GM23248 (cell line): Measurements from ENCODE around the gene GRAMD1B.

Experiments
- EZH2 ChIP-seq: fragments of 200-600 bp; sonication (generic); IDR thresholded peaks from 2 replicates; pipeline ENCODE4 v1.6.1; 2018; ENCODE audit warnings: antibody characterized with exemption, mild to moderate bottlenecking; ENCODE audit not compliant: insufficient read depth, poor library complexity, severe bottlenecking
- EZH2phosphoT487 ChIP-seq: fragments of 200-600 bp; sonication (generic); IDR thresholded peaks from 2 replicates; pipeline ENCODE4 v1.6.1; 2018; ENCODE audit warnings: antibody characterized with exemption, moderate library complexity, mild to moderate bottlenecking, low read depth; ENCODE audit not compliant: insufficient read depth

DNA sequence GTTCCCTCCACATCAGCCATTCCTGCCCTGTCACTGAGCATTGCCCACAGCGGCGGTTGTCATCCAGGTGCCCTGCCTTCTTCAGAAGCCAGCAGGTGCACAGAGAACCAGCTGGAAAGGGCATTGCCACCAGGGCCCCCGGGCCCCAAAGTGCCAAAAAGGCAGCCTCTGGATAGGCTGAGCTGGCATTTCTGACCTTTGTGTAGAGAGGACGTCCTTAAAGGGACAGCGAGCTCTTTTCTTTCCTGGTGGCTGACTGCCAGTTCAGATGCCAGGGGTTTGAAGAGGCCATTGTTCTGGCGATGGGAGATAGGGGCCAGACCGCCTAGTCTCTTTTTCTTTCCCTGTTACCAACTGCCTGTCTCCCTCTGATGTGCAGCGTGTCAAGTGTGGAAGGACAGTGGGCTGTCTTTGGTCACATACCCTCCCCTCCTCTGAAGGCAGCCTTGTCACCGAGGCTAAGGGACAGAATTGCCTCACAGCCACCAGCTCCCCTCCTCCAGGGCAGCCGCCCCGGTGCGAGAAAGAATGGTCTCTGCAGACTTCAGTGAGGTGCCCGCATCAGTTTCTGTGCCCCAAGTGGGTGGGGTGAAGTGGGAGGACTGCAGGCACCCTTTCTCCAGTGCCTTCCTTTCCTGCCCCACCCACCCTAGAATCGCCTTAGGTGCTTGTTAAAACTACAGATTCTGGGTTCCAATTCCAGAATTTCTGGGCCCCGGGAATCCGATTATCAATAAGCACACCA, 114.7 kb downstream of the GRAMD1B start:
- TF ChIP-seq EZH2: no peak
- no peak for TF ChIP-seq EZH2phosphoT487
